Measurements from ENCODE around the gene CTNNA2. TPM values are rescaled to one million over a fixed set of nuclear protein-coding genes. Genes with fewer than 3 reads are reported as not detected.

The CTNNA2 gene
- total RNA-seq, 1 donor from 2014 or later, result 2.9 TPM

DNA sequence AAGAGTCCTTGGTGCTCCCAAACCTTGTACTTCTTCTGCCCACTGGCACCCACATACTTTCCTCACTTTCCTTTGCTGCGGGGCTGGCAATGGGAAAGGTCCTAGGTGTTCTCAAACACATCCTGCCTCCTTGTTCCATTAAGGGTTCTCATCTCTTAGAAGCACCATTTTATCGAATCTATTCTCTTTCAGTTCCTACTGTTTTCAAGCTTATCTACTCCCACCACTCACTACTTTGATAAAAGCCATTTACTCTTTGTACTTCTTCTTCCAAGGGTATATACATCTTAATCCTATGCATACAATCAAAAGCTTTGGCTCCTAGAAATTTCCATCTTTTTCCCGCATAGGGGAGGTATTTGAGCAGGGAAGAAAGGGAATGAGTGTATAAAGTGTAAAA lies 868.8 kb downstream of the CTNNA2 start:
- no peak overlapping the region for H3K4me3 Mint-ChIP-seq
- H3K4me1 Mint-ChIP-seq, result no peaks in the 10 kb centered on the region
- no peak overlapping the region for H3K27ac Mint-ChIP-seq (ENCODE audit: unreplicated experiment)
- TF ChIP-seq, protein P1, sequence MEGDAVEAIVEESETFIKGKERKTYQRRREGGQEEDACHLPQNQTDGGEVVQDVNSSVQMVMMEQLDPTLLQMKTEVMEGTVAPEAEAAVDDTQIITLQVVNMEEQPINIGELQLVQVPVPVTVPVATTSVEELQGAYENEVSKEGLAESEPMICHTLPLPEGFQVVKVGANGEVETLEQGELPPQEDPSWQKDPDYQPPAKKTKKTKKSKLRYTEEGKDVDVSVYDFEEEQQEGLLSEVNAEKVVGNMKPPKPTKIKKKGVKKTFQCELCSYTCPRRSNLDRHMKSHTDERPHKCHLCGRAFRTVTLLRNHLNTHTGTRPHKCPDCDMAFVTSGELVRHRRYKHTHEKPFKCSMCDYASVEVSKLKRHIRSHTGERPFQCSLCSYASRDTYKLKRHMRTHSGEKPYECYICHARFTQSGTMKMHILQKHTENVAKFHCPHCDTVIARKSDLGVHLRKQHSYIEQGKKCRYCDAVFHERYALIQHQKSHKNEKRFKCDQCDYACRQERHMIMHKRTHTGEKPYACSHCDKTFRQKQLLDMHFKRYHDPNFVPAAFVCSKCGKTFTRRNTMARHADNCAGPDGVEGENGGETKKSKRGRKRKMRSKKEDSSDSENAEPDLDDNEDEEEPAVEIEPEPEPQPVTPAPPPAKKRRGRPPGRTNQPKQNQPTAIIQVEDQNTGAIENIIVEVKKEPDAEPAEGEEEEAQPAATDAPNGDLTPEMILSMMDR (conservative IDR thresholded peaks at IDR 0.05), result no peak
- H3K9me3 Mint-ChIP-seq, result peaks cover 2% of the 10 kb centered on the region
- no peak for DNase-seq (ENCODE audit: low read depth, low spot score)
- H3K36me3 Mint-ChIP-seq (ENCODE audit: low read depth), result no peaks in the 10 kb centered on the region
- H3K27me3 Mint-ChIP-seq (ENCODE audit: low read depth), result no peaks in the 10 kb centered on the region

DNA sequence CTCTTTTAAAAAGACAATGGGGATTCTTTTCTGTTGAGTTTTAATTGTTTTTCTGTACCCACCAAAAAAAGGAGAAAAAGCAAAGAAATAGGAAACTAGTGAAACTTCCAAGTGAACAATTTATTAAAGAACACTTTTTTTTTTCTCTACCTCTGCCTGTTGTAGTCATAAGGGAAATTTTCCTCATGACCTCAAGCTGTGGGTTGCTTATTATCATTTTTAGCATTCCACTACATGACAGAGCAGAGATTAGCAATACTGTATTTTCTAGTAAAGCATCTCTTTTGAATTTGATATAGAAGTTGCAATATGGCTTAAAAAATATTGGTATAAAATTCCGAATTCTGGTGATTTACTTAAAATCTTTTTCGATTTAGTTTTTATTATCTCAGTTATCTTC lies 879.6 kb downstream of the CTNNA2 start:
- no peak for DNase-seq (ENCODE audit: low read depth, low spot score)
- Mint-ChIP-seq H3K9me3 (peaks cover under 1% of the 10 kb centered on the region), H3K4me1 (no peaks in the 10 kb centered on the region), H3K4me3 (no peak overlapping the region), H3K27me3 (ENCODE audit: low read depth) (peaks cover 3% of the 10 kb centered on the region), H3K27ac (ENCODE audit: unreplicated experiment) (no peak overlapping the region), H3K36me3 (ENCODE audit: low read depth) (no peaks in the 10 kb centered on the region)
- TF ChIP-seq, protein P1 (conservative IDR thresholded peaks at IDR 0.05), result no peak

DNA sequence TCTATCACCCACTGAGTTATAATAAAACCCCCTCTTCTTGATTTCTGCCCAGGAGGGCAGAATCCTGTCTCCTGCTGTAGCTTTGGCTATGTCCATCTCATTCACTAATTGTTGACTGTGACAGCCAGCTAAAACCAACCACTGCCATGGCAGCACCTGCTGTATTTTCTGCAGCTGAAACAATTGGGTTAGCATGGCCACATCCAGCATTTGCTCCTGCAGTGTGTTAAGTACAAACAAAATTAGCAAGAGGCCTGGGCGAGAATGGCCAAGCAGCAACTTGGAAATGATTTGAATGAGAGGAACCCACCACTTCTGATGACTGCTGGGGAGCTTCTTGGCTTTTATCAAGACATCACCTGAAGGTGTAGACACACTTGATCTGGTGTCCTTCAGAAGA lies 881.1 kb downstream of the CTNNA2 start:
- Mint-ChIP-seq H3K27me3 (ENCODE audit: low read depth) (no peaks in the 10 kb centered on the region), H3K27ac (ENCODE audit: unreplicated experiment) (no peak overlapping the region), H3K9me3 (peaks cover 3% of the 10 kb centered on the region), H3K4me1 (no peaks in the 10 kb centered on the region), H3K36me3 (ENCODE audit: low read depth) (no peaks in the 10 kb centered on the region), H3K4me3 (no peak overlapping the region)
- TF ChIP-seq, protein P1 (conservative IDR thresholded peaks at IDR 0.05), result no peak
- no peak for DNase-seq (ENCODE audit: low read depth, low spot score)

DNA sequence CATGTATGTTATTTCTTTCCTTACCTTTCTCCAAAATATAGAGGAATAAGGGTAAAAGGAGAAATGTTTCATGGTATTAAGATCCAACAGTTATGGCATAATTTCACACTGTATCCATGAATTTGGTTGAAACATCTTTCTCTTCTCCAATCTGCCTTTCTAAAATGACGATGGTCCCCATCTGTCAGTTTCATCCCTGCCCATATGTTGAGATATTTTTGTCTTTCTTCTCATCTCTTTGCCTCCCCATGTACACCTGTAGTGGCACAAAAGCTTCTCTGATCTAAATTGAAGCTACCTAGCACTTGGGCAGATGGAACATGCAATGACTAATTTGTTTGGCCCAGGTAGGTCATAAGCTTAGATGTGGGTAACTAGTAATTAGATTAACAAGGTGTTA lies 882.4 kb downstream of the CTNNA2 start:
- TF ChIP-seq, protein P1 (conservative IDR thresholded peaks at IDR 0.05), result no peak
- Mint-ChIP-seq H3K4me3 (no peak overlapping the region), H3K9me3 (peaks cover 5% of the 10 kb centered on the region), H3K27me3 (ENCODE audit: low read depth) (no peaks in the 10 kb centered on the region), H3K27ac (ENCODE audit: unreplicated experiment) (no peak overlapping the region), H3K4me1 (no peaks in the 10 kb centered on the region), H3K36me3 (ENCODE audit: low read depth) (no peaks in the 10 kb centered on the region)
- DNase-seq (ENCODE audit: low read depth, low spot score), result no peak

DNA sequence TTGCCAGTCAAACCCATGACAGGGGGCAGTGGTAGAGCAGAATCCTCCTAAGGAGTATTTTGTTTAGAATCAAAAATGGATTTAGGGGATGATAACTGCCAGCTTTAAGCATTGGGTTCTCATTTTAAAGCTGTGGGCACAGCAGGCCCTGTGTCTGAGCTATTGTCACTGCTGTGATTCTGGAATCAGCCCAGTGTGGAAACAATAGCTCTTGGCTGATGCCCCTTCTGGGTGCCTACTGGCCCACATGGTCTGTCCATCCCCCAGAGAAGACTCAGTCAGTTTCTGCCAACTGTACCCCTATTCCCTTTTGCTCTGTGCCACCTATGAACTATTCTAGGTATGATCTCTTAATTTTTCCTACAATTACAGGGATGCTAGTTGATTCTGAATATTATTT lies 883.4 kb downstream of the CTNNA2 start:
- Mint-ChIP-seq H3K4me3 (no peak overlapping the region), H3K27me3 (ENCODE audit: low read depth) (no peaks in the 10 kb centered on the region), H3K9me3 (peaks cover 5% of the 10 kb centered on the region), H3K4me1 (no peaks in the 10 kb centered on the region), H3K36me3 (ENCODE audit: low read depth) (no peaks in the 10 kb centered on the region), H3K27ac (ENCODE audit: unreplicated experiment) (no peak overlapping the region)
- TF ChIP-seq, protein P1 (conservative IDR thresholded peaks at IDR 0.05), result no peak
- DNase-seq (ENCODE audit: low read depth, low spot score), result no peak

DNA sequence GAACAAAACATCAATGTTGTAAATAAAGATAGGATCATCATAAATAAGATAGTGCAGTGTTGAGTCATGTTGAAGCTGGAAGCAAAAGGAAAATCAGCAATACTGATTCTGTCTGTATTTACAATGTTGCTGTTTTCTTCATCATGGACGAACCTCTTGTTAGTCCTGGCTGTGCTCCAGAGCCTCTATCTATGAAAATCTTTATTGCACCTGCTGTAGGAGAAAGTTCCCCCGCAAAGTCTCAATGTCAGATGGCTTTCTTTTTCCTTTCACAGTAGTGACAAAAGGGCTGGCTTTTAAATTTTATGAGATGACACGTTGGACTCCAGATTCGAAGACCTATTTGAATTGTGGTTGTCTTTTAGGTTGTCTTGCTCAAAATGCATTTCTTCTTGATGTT lies 890.2 kb downstream of the CTNNA2 start:
- TF ChIP-seq, protein P1 (conservative IDR thresholded peaks at IDR 0.05), result no peak
- peaks cover 5% of the 10 kb centered on the region for H3K9me3 Mint-ChIP-seq
- peaks cover 4% of the 10 kb centered on the region for H3K4me1 Mint-ChIP-seq
- no peaks in the 10 kb centered on the region for H3K27me3 Mint-ChIP-seq (ENCODE audit: low read depth)
- no peak overlapping the region for H3K4me3 Mint-ChIP-seq
- H3K36me3 Mint-ChIP-seq (ENCODE audit: low read depth), result peaks cover 2% of the 10 kb centered on the region
- no peak overlapping the region for H3K27ac Mint-ChIP-seq (ENCODE audit: unreplicated experiment)
- no peak for DNase-seq (ENCODE audit: low read depth, low spot score)
